ENCODE results near the gene PMVK.

- TF ChIP-seq CTCF (IDR thresholded peaks at IDR 0.05; ENCODE audit: insufficient read depth, low read depth, low read length) (no peak), EZH2 (IDR thresholded peaks at IDR 0.05; ENCODE audit: insufficient read depth, low read length) (no peak)
Observed at GRCh38 chr1:154923695-154924094, 12.8 kb downstream of the PMVK start.

Data from astrocyte (in vitro differentiated cells and primary cell).